ENCODE results near the gene MDN1. TPM values are rescaled to one million over a fixed set of nuclear protein-coding genes. Genes with fewer than 3 reads are reported as not detected.

The MDN1 gene
- total RNA-seq, 1 experiment from 2014 or later, result 53.6 TPM

DNA sequence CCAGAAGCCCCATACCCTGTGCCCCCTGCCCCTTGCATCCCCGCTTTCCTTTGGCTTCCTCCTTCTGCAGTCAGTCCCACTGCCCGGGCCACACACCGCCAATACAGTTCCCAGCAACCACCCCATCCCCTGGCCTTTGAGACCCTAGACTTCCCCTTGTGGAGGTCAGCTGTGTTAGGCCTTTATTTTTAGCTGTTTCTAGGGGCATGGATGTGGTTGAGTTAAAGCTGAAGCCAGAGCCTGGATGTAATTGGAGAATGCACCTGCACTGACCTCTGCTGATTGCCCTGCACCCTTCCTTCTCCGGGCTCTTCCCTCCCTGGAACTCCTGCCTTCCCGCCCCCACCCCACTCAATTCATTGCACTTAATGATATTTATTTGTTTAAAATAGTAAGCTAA lies 214.9 kb downstream of the MDN1 start:
- H3K4me1 ChIP-seq (ENCODE audit: control insufficient read depth in 1 of 2, insufficient read depth in 2 of 2, low read length in 2 of 2), result no peaks in the 10 kb centered on the region
- no peak for ATAC-seq
- H3K4me3 ChIP-seq (replicated peaks in 1 of 2; ENCODE audit: low read depth in 1 of 2, low read length in 2 of 2), result no peak overlapping the region
- no peaks in the 10 kb centered on the region for H3K79me2 ChIP-seq (ENCODE audit: insufficient read depth, low read length)
- TF ChIP-seq, protein P1, sequence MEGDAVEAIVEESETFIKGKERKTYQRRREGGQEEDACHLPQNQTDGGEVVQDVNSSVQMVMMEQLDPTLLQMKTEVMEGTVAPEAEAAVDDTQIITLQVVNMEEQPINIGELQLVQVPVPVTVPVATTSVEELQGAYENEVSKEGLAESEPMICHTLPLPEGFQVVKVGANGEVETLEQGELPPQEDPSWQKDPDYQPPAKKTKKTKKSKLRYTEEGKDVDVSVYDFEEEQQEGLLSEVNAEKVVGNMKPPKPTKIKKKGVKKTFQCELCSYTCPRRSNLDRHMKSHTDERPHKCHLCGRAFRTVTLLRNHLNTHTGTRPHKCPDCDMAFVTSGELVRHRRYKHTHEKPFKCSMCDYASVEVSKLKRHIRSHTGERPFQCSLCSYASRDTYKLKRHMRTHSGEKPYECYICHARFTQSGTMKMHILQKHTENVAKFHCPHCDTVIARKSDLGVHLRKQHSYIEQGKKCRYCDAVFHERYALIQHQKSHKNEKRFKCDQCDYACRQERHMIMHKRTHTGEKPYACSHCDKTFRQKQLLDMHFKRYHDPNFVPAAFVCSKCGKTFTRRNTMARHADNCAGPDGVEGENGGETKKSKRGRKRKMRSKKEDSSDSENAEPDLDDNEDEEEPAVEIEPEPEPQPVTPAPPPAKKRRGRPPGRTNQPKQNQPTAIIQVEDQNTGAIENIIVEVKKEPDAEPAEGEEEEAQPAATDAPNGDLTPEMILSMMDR (IDR thresholded peaks at IDR 0.05 in 2 of 3, conservative IDR thresholded peaks at IDR 0.05 in 1 of 3; ENCODE audit: borderline replicate concordance in 1 of 3, insufficient read depth in 1 of 3, low read depth in 2 of 3, low read length in 2 of 3), result no peak
- TF ChIP-seq, protein P2, sequence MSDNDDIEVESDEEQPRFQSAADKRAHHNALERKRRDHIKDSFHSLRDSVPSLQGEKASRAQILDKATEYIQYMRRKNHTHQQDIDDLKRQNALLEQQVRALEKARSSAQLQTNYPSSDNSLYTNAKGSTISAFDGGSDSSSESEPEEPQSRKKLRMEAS (IDR thresholded peaks at IDR 0.05), result no peak
- TF ChIP-seq EZH2phosphoT487 (IDR thresholded peaks at IDR 0.05; ENCODE audit: borderline replicate concordance), result no peak
- no peak for TF ChIP-seq EZH2 (IDR thresholded peaks at IDR 0.05)
- no peak overlapping the region for H3K4me2 ChIP-seq (ENCODE audit: low read length)
- no peaks in the 10 kb centered on the region for H3K36me3 ChIP-seq (ENCODE audit: control insufficient read depth in 1 of 2, insufficient read depth in 2 of 2, low read length in 2 of 2)
- no peaks in the 10 kb centered on the region for H3K9me3 ChIP-seq (ENCODE audit: control insufficient read depth in 1 of 2, insufficient read depth in 1 of 2, low read depth in 1 of 2, low read length in 2 of 2)
- CTCF ChIA-PET, result no interaction called here
- no peaks in the 10 kb centered on the region for H4K20me1 ChIP-seq (ENCODE audit: insufficient read depth)
- POLR2A ChIA-PET, result no interaction called here
- H3K27ac ChIP-seq (ENCODE audit: low read depth, low read length), result no peak overlapping the region
- RAD21 ChIA-PET (ENCODE audit: low non-redundant PET in 1 of 2, low total read pairs in 2 of 2, uncharacterized antibody in 2 of 2, unreplicated experiment in 2 of 2), result no interaction called here
- BruUV-seq (replicated peaks), result no TSS peak
- no peaks in the 10 kb centered on the region for H3K27me3 ChIP-seq (ENCODE audit: insufficient read depth, low read length)
- H3K9ac ChIP-seq (ENCODE audit: low read length), result no peak overlapping the region
- H3K9me2 ChIP-seq (ENCODE audit: insufficient read depth), result no peaks in the 10 kb centered on the region
- no peak overlapping the region for H2AFZ ChIP-seq (ENCODE audit: low read depth, low read length, poor library complexity, severe bottlenecking)
- intact Hi-C loops (cut with micrococcal nuclease), result no loop called here
- DNase-seq (ENCODE audit: low read depth, low spot score), result no peak

DNA sequence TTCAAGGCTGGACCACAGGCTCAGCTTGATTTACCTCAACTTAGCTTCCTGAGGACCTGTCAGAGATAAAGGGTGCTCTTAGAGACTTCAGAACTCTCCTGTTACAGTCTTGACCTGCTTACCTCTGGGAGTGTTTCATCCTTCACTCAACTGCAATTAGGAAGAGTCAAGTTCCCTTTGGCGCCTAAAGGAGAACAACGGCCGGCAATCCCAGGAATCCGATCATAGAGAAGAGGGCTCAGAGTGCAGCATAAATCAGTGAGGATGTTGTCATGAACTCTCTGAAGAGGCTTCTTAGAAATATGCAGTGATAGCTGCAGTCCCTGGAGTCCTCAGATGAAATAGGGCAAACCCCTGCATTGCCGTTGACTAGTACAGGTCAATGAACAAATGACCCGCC lies 217.4 kb downstream of the MDN1 start:
- Histone ChIP-seq H3K36me3 (ENCODE audit: control insufficient read depth in 1 of 2, insufficient read depth in 2 of 2, low read length in 2 of 2) (no peaks in the 10 kb centered on the region), H3K4me2 (ENCODE audit: low read length) (no peak overlapping the region), H3K9ac (ENCODE audit: low read length) (no peak overlapping the region), H3K79me2 (ENCODE audit: insufficient read depth, low read length) (no peaks in the 10 kb centered on the region), H3K9me3 (ENCODE audit: control insufficient read depth in 1 of 2, insufficient read depth in 1 of 2, low read depth in 1 of 2, low read length in 2 of 2) (no peaks in the 10 kb centered on the region), H4K20me1 (ENCODE audit: insufficient read depth) (no peaks in the 10 kb centered on the region), H3K27ac (ENCODE audit: low read depth, low read length) (no peak overlapping the region), H3K9me2 (ENCODE audit: insufficient read depth) (no peaks in the 10 kb centered on the region), H3K4me1 (ENCODE audit: control insufficient read depth in 1 of 2, insufficient read depth in 2 of 2, low read length in 2 of 2) (no peaks in the 10 kb centered on the region), H2AFZ (ENCODE audit: low read depth, low read length, poor library complexity, severe bottlenecking) (no peak overlapping the region), H3K27me3 (ENCODE audit: insufficient read depth, low read length) (no peaks in the 10 kb centered on the region), H3K4me3 (replicated peaks in 1 of 2; ENCODE audit: low read depth in 1 of 2, low read length in 2 of 2) (no peak overlapping the region)
- CTCF ChIA-PET, result no interaction called here
- intact Hi-C loops (cut with micrococcal nuclease), result no loop called here
- ATAC-seq (no peak), DNase-seq (ENCODE audit: low read depth, low spot score) (no peak)
- BruUV-seq (replicated peaks), result no TSS peak
- no peak for TF ChIP-seq YY1 (IDR thresholded peaks at IDR 0.05; ENCODE audit: extremely low read depth, insufficient replicate concordance, low read depth, low read length)
- RAD21 ChIA-PET (ENCODE audit: low non-redundant PET in 1 of 2, low total read pairs in 2 of 2, uncharacterized antibody in 2 of 2, unreplicated experiment in 2 of 2), result no interaction called here
- POLR2A ChIA-PET, result no interaction called here
